GM19395 (cell line): ENCODE measurements around the gene RHBDL1.
A peak's percentile ranks its signal among the peaks of the same experiment; 100 is the strongest.
"Not testable (repeated sequence)": the region's sequence is repeated elsewhere in the genome, so short reads cannot be mapped to it uniquely, and the experiment has no call there.

Source experiments
- ATAC-seq: cut with Tn5 transposase; IDR thresholded peaks from one replicate; pipeline ENCODE4 v1.9.1; 2021; ENCODE audit warnings: mild to moderate bottlenecking, moderate library complexity; ENCODE audit not compliant: unreplicated experiment

RHBDL1 gene

GRCh38 chr16:704047-704446, 28.6 kb downstream of the RHBDL1 start:
- no peak for ATAC-seq

- ATAC-seq: no peak
Observed at GRCh38 chr16:704552-705380, 29.3 kb downstream of the RHBDL1 start.

DNA sequence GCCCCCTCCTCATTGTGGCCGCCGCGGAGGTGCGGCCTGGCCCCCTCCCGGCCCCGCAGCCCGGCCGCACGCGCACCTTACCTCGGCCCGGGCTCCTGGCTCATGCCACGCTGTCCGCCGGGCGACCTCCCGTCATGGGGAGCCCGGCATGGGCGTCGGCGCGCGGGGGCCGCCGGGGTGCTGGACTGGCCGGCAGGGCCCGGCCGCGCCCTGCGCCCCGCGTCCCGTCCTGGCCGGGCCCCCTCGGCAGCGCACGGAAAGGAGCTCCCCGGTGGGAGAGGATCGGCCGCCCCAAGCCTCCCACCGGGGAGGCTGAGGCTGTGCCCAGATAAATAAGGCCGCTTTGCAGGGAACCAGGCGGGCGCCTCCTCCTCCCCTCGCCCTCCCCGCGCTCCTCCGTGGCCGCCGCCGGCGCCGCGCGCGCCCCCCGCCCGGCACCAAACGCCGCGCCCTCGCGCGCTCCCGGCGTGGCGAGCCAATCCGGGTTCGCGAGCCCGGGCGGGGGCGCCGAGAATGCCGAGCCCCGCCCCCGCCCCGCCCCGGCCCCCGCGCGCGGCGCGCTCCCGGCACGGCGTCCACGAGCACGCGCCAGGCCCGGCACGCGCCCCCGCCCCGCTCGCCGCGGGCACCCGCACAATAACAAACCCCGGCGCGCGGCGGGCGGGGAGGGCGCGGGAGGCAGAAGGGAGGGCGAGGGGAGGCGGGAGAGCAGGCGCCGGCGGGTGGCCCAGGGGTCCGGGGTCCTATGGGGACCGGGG, 30.1 kb downstream of the RHBDL1 start, which contains the start of gene FBXL16:
FBXL16 (minus strand) TSS at position 371 of the 758 bp plus-strand sequence. CDS start 8,396 bp downstream, outside the sequence.
- ATAC-seq: no peak

GRCh38 chr16:706189-707061, 31.0 kb downstream of the RHBDL1 start:
- no peak for ATAC-seq

- ATAC-seq: no peak
Observed at GRCh38 chr16:707062-707538, 31.6 kb downstream of the RHBDL1 start.

GRCh38 chr16:708019-708418, 32.5 kb downstream of the RHBDL1 start:
- no peak for ATAC-seq

DNA sequence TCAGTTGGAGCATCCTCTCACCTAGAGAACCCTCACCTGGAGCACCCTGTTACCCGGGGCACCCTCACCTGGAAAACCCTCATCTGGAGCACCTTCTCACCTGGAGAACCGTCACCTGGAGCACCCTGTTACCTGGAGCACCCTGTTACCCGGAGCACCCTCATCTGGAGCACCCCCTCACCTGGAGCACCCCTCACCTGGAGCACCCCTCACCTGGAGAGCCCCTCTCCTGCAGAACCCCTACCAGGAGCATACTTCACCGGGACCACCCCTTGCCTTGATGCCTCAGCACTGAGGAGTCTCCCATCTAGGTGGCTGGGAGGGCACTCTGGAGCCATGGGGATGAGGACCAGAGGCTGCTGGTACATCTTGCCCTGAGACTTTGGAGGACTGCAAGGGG, 33.5 kb downstream of the RHBDL1 start:
- ATAC-seq: no peak

DNA sequence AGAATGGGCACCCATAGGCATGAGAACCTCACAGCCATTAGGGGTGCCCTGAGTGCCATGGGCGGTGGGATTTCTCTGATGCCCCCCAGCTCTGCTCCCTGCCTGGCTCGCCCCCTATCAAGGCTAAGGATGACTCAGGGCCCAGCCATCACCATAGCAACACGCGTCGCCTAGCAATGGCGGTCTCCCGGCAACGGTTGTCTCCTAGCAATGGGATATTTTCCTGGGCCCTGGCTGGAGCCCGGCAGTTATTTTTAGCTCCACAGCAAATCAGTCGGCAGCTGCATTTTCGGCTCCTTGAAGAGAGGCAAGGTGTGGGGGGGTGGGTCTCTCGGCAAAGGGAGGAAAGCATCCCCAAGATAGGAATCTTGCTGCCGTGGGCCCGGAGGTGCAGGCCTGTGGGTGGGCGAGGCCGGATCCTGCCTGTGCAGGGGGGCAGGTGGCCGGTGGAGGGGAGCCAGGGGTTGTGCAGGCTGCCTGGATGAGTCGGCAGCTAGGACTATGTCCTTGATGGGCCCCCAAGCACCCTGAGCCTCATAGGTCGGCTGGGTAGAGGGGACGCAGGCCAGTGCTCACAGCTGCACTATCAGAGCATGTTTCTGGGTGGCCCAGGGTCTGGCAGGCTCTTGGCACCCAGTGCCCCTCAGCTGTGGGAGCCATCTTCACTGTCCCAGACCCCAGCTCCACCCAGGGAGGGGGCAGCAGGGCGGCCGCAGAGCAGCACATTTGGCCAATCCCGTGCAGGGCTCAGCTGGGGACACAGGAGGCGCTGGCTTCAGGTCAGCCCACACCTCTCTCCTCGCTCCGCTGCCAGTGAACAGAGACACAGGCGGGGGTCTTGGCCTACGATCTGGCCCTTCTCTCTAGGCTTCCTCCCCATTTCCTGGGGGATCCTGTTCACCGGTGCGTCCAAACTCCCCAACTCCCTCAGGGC, 34.4 kb downstream of the RHBDL1 start:
- ATAC-seq: no peak

- no peak for ATAC-seq
Observed at GRCh38 chr16:710500-711075, 35.1 kb downstream of the RHBDL1 start.

- ATAC-seq: no peak
Observed at GRCh38 chr16:711084-711483, 35.6 kb downstream of the RHBDL1 start.

GRCh38 chr16:711548-712320, 36.3 kb downstream of the RHBDL1 start:
- ATAC-seq: no peak

- ATAC-seq: not testable (repeated sequence)
Observed at GRCh38 chr16:712740-713250, 37.3 kb downstream of the RHBDL1 start.

- no peak for ATAC-seq
Observed at GRCh38 chr16:714079-714478, 38.6 kb downstream of the RHBDL1 start.

DNA sequence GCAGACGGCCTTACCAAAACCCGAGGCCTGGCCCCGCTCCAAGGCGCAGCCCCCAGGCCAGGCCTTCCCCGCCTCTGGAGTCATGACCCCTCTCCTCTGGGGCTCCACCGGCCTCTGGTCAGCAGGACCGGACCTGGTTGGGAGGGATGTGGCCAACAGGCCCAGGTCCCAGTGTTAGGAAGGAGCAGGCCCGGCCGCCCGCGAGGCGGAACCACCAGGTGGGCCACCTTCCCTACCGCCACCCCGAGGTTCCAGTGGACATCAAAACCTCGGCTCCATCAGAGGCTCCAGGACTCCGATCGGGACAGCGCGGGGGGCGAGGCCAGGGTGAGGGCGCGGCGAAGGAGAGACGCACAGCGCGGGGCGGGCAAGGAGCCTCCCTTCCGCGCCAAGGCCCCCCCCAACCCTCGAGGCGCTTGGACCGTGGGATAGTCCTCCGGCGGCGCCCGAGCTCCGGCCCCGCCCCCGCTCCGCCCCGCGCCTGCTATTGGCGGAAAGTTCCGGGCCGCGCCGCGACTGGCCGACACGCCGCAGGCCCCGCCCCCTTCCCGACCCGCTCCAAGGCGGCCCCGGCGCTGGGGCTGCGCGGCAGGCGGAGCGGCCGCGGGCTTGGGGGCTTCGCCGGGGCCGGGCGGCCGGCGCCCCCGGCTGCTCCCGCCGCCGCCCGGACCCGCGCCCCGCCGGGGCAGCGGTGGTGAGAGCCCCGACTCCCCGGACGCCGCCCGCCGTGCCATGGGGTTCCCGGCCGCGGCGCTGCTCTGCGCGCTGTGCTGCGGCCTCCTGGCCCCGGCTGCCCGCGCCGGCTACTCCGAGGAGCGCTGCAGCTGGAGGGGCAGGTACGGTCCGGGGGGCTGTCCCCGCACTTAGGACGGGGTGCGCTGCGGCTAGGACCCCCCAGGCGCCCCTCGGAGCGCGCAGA, 39.3 kb downstream of the RHBDL1 start, which contains the start of gene METRN:
METRN (plus strand) TSS at position 561 of the 919 bp plus-strand sequence; CDS start at position 733, 172 bp downstream.
- peak; percentile 67 for ATAC-seq

DNA sequence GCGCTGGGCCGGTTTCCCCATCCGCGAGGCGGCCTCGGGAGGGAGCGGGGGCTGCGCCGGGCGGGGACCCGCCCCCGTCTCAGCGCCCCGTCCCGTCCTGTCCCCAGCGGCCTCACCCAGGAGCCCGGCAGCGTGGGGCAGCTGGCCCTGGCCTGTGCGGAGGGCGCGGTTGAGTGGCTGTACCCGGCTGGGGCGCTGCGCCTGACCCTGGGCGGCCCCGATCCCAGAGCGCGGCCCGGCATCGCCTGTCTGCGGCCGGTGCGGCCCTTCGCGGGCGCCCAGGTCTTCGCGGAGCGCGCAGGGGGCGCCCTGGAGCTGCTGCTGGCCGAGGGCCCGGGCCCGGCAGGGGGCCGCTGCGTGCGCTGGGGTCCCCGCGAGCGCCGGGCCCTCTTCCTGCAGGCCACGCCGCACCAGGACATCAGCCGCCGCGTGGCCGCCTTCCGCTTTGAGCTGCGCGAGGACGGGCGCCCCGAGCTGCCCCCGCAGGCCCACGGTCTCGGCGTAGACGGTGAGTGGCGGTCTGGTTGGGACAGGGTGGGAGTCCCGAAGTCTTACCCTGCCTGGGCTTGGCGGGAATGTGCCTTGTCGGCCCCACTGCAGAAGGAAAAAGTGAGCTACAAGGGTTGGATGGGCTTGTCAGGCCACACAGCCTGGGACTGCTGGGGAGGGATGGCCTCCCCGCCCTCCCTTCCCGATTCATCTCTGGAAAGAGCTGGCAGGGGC, 40.2 kb downstream of the RHBDL1 start:
- ATAC-seq: peak; percentile 18

GRCh38 chr16:716200-716568, 40.7 kb downstream of the RHBDL1 start:
- no peak for ATAC-seq
